NB4 (cell line): ENCODE results near the gene TMEM97.

ENCODE experiments used
- MAX ChIP-seq: IDR thresholded peaks from 2 replicates; pipeline ENCODE4 v1.6.1; 2011; ENCODE audit warnings: low read depth, low read length
- POLR2A ChIP-seq: IDR thresholded peaks from 2 replicates; pipeline ENCODE4 v1.6.1; 2011; ENCODE audit warnings: mild to moderate bottlenecking; ENCODE audit not compliant: insufficient read length; ENCODE audit errors: extremely low read depth

- TF ChIP-seq MAX (no peak), POLR2A (no peak)
Measured at GRCh38 chr17:28306954-28307401, 12.0 kb upstream of the TMEM97 start.
